ENCODE data around the gene NCLN.
"Not testable (repeated sequence)": the region's sequence is repeated elsewhere in the genome, so short reads cannot be mapped to it uniquely, and the experiment has no call there.

DNA sequence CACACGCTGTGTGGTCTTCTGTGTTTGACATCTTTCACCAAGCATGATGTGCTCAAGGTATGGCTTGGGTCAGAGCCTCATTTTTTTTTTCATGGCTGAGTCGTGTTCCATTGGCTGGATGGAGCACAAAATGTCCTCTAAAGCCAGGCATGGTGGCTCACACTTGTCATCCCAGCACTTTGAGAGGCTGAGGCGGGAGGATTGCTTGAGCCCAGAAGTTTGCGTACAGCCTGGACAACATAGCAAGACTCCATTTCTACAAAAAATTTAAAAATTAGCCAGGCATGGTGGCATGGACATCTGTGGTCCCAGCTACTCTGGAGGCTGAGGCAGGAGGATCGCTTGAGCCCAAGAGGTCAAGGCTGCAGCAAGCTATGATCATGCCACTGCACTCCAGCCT is 35.8 kb downstream of the NCLN start:
- TF ChIP-seq, protein P1, sequence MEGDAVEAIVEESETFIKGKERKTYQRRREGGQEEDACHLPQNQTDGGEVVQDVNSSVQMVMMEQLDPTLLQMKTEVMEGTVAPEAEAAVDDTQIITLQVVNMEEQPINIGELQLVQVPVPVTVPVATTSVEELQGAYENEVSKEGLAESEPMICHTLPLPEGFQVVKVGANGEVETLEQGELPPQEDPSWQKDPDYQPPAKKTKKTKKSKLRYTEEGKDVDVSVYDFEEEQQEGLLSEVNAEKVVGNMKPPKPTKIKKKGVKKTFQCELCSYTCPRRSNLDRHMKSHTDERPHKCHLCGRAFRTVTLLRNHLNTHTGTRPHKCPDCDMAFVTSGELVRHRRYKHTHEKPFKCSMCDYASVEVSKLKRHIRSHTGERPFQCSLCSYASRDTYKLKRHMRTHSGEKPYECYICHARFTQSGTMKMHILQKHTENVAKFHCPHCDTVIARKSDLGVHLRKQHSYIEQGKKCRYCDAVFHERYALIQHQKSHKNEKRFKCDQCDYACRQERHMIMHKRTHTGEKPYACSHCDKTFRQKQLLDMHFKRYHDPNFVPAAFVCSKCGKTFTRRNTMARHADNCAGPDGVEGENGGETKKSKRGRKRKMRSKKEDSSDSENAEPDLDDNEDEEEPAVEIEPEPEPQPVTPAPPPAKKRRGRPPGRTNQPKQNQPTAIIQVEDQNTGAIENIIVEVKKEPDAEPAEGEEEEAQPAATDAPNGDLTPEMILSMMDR (IDR thresholded peaks at IDR 0.05): not testable (repeated sequence)
- TF ChIP-seq POLR2A (IDR thresholded peaks at IDR 0.05): not testable (repeated sequence)
